WTC11 (cell line): ENCODE results near the gene ADAMTS10. TPM values are rescaled to one million over a fixed set of nuclear protein-coding genes. Genes with fewer than 3 reads are reported as not detected.

Experiments
- ATAC-seq: fragments of 200-7000 bp; cut with Tn5 transposase; 2 replicates; pipeline ENCODE4 v1.10.0; 2021; ENCODE audit warnings: mild to moderate bottlenecking, moderate library complexity
- CTCF ChIA-PET: fragments of 300-600 bp; sonication (Branson Sonifier 250); formaldehyde crosslinking; loops from one replicate; lab custom pipeline; 2021; ENCODE audit warnings: antibody characterized with exemption; lab: Charles Lee
- POLR2A ChIA-PET: fragments of 350-600 bp; sonication (Branson Sonifier 250); formaldehyde crosslinking; loops from one replicate; lab custom pipeline; 2021; ENCODE audit warnings: antibody characterized with exemption; lab: Charles Lee
- DNase-seq: peaks from one replicate; pipeline ENCODE4 v3.0.0; 2021; ENCODE audit warnings: low spot score
- H3K27ac Mint-ChIP-seq: 2 replicates; pipeline ENCODE4 v1.8.0; 2021; ENCODE audit warnings: mixed read lengths
- H3K27me3 Mint-ChIP-seq: 2 replicates; pipeline ENCODE4 v1.8.0; 2021; ENCODE audit warnings: low read depth, mild to moderate bottlenecking, moderate library complexity, mixed read lengths
- H3K36me3 Mint-ChIP-seq: 2 replicates; pipeline ENCODE4 v1.8.0; 2021; ENCODE audit warnings: mixed read lengths
- H3K4me1 Mint-ChIP-seq: 2 replicates; pipeline ENCODE4 v1.8.0; 2022; ENCODE audit warnings: mixed read lengths
- H3K4me3 Mint-ChIP-seq: 2 replicates; pipeline ENCODE4 v1.8.0; 2021; ENCODE audit warnings: mild to moderate bottlenecking, moderate library complexity, mixed read lengths
- H3K9me3 Mint-ChIP-seq: 2 replicates; pipeline ENCODE4 v1.8.0; 2021; ENCODE audit warnings: mixed read lengths
- ATF1 ChIP-seq: sonication (generic); formaldehyde crosslinking; IDR thresholded peaks from 2 replicates; pipeline ENCODE4 v1.8.1; 2023; ENCODE audit warnings: mild to moderate bottlenecking, moderate library complexity, missing genetic modification reagents
- ATF6 ChIP-seq: sonication (generic); formaldehyde crosslinking; IDR thresholded peaks from 2 replicates; pipeline ENCODE4 v1.8.1; 2023; ENCODE audit warnings: mild to moderate bottlenecking, missing genetic modification reagents
- CBFB ChIP-seq: sonication (generic); formaldehyde crosslinking; IDR thresholded peaks from 2 replicates; pipeline ENCODE4 v1.8.1; 2022; ENCODE audit warnings: mild to moderate bottlenecking, low read depth, missing genetic modification reagents
- CDX4 ChIP-seq: fragments of 250-450 bp; sonication (Bioruptor Pico); IDR thresholded peaks from 2 replicates; pipeline ENCODE4 v1.9.0; 2021; ENCODE audit warnings: moderate library complexity, mild to moderate bottlenecking, inconsistent platforms, borderline replicate concordance
- ESRRA ChIP-seq: sonication (generic); formaldehyde crosslinking; IDR thresholded peaks from 2 replicates; pipeline ENCODE4 v1.8.1; 2022; ENCODE audit warnings: mild to moderate bottlenecking, missing genetic modification reagents, borderline replicate concordance
- FOXJ3 ChIP-seq: sonication (generic); formaldehyde crosslinking; IDR thresholded peaks from 2 replicates; pipeline ENCODE4 v1.9.0; 2021; ENCODE audit warnings: missing genetic modification reagents, mild to moderate bottlenecking, borderline replicate concordance
- FOXP1 ChIP-seq: sonication (generic); formaldehyde crosslinking; IDR thresholded peaks from 2 replicates; pipeline ENCODE4 v1.8.0; 2022; ENCODE audit warnings: missing genetic modification reagents, mild to moderate bottlenecking, moderate library complexity, borderline replicate concordance
- GRHL2 ChIP-seq: fragments of 250-450 bp; sonication (Bioruptor Pico); IDR thresholded peaks from 2 replicates; pipeline ENCODE4 v1.8.0; 2022; ENCODE audit warnings: mild to moderate bottlenecking, moderate library complexity; ENCODE audit not compliant: insufficient replicate concordance, severe bottlenecking
- GTF2I ChIP-seq: fragments of 250-450 bp; sonication (Bioruptor Pico); conservative IDR thresholded peaks from 2 replicates; pipeline ENCODE4 v1.4.0; 2021; ENCODE audit warnings: mild to moderate bottlenecking
- IRF2 ChIP-seq: sonication (generic); formaldehyde crosslinking; IDR thresholded peaks from 2 replicates; pipeline ENCODE4 v1.8.0; 2022; ENCODE audit warnings: low read depth, missing genetic modification reagents, borderline replicate concordance
- NR2C2 ChIP-seq: sonication (generic); formaldehyde crosslinking; IDR thresholded peaks from 2 replicates; pipeline ENCODE4 v1.8.0; 2022; ENCODE audit warnings: mild to moderate bottlenecking, missing genetic modification reagents
- OVOL2 ChIP-seq: fragments of 250-450 bp; sonication (Bioruptor Pico); IDR thresholded peaks from 2 replicates; pipeline ENCODE4 v1.9.0; 2021; ENCODE audit warnings: mild to moderate bottlenecking, borderline replicate concordance
- PRDM15 ChIP-seq: sonication (generic); formaldehyde crosslinking; IDR thresholded peaks from 2 replicates; pipeline ENCODE4 v1.8.0; 2022; ENCODE audit warnings: missing genetic modification reagents
- PRRX2 ChIP-seq: fragments of 250-450 bp; sonication (Bioruptor Pico); IDR thresholded peaks from 2 replicates; pipeline ENCODE4 v1.8.0; 2021; ENCODE audit warnings: mild to moderate bottlenecking
- USF1 ChIP-seq: sonication (generic); formaldehyde crosslinking; IDR thresholded peaks from 2 replicates; pipeline ENCODE4 v1.8.0; 2022; ENCODE audit warnings: mild to moderate bottlenecking, missing genetic modification reagents
- ZMAT4 ChIP-seq: fragments of 250-450 bp; sonication (Bioruptor Pico); IDR thresholded peaks from 2 replicates; pipeline ENCODE4 v1.9.0; 2021; ENCODE audit warnings: mild to moderate bottlenecking
- ZNF219 ChIP-seq: sonication (generic); formaldehyde crosslinking; IDR thresholded peaks from 2 replicates; pipeline ENCODE4 v1.8.0; 2023; ENCODE audit warnings: missing genetic modification reagents, mild to moderate bottlenecking, borderline replicate concordance
- ZNF317 ChIP-seq: sonication (generic); formaldehyde crosslinking; IDR thresholded peaks from 2 replicates; pipeline ENCODE4 v1.8.1; 2023; ENCODE audit warnings: low read depth, mild to moderate bottlenecking, moderate library complexity, missing genetic modification reagents, borderline replicate concordance
- ZNF512 ChIP-seq: sonication (generic); formaldehyde crosslinking; IDR thresholded peaks from 2 replicates; pipeline ENCODE4 v1.8.1; 2022; ENCODE audit warnings: missing genetic modification reagents, borderline replicate concordance
- total RNA-seq: library from RNA; stranded (reverse); gene quantifications from 3 replicates; pipeline ENCODE4 v1.2.3, GENCODE V29; 2021

Gene ADAMTS10
- total RNA-seq, 1 experiment from 2014 or later = 16.0 TPM

- Mint-ChIP-seq H3K9me3 (no peaks in the 10 kb centered on the region), H3K4me1 (peaks cover 46% of the 10 kb centered on the region), H3K36me3 (peaks cover 9% of the 10 kb centered on the region), H3K27ac (peak overlapping the region; percentile 88), H3K27me3 (no peaks in the 10 kb centered on the region), H3K4me3 (peak overlapping the region; percentile 65)
- DNase-seq (no peak), ATAC-seq (peak; percentile 4; the same call in 1 of the 2 replicates)
- ChIA-PET POLR2A (no interaction called here), CTCF (interaction anchor here (0.5 to 2.4 kb wide), 3 partner anchors 15 to 193 kb away, joined by 3 to 11 read pairs (median 3); no protein-coding TSS in a partner anchor)
- TF ChIP-seq FOXP1 (CRISPR knock-in tag) (no peak), CBFB (CRISPR knock-in tag) (no peak), ZNF317 (CRISPR knock-in tag) (no peak), NR2C2 (no peak), ATF1 (CRISPR knock-in tag) (no peak)
Measured at GRCh38 chr19:8608941-8609278, 1.6 kb downstream of the ADAMTS10 start.

GRCh38 chr19:8607386-8607785 lies 3.1 kb downstream of the ADAMTS10 start:
- H3K4me1 Mint-ChIP-seq = peaks cover 42% of the 10 kb centered on the region
- H3K9me3 Mint-ChIP-seq = no peaks in the 10 kb centered on the region
- TF ChIP-seq ATF6 (no peak), CDX4 (CRISPR knock-in tag) (no peak), GRHL2 (no peak), ZMAT4 (CRISPR knock-in tag) (no peak), FOXJ3 (CRISPR knock-in tag) (no peak), IRF2 (CRISPR knock-in tag) (no peak), ZNF317 (CRISPR knock-in tag) (no peak), OVOL2 (CRISPR knock-in tag) (no peak), ESRRA (CRISPR knock-in tag) (no peak), ZNF219 (CRISPR knock-in tag) (no peak), PRRX2 (CRISPR knock-in tag) (no peak), GTF2I (CRISPR knock-in tag) (no peak), USF1 (CRISPR knock-in tag) (no peak), PRDM15 (CRISPR knock-in tag) (no peak), ZNF512 (CRISPR knock-in tag) (no peak)
- TF ChIP-seq, all 79 proteins: peak for 0
- Mint-ChIP-seq H3K36me3 (peaks cover 17% of the 10 kb centered on the region), H3K27me3 (no peaks in the 10 kb centered on the region), H3K27ac (no peak overlapping the region), H3K4me3 (no peak overlapping the region)
- ChIA-PET POLR2A (interaction anchor here (0.6 kb wide), 1 partner anchor 200 kb away, joined by 3 read pairs; no protein-coding TSS in a partner anchor), CTCF (interaction anchor here (2.4 kb wide), 1 partner anchor 13 kb away, joined by 11 read pairs; no protein-coding TSS in a partner anchor)
- ATAC-seq = no peak
- DNase-seq = no peak
